Mucosa of rectum (tissue), 2 donors: ENCODE data around the gene KIAA0319L.
"Not testable (repeated sequence)": the region's sequence is repeated elsewhere in the genome, so short reads cannot be mapped to it uniquely, and the experiment has no call there.

Experiments
- H3K27ac ChIP-seq, 2 donors: one replicate each; pipeline ENCODE4 v1.7.0; 2013; ENCODE audit warnings: inconsistent platforms in 2 of 2, low read depth in 2 of 2, low read length in 2 of 2
- H3K27me3 ChIP-seq, 2 donors: one replicate each; pipeline ENCODE4 v1.7.0; 2013; ENCODE audit warnings: low read length in 2 of 2; ENCODE audit not compliant: control insufficient read depth in 2 of 2, insufficient read depth in 2 of 2
- H3K36me3 ChIP-seq, 2 donors: one replicate each; pipeline ENCODE4 v1.7.0; 2013; ENCODE audit warnings: low read length in 2 of 2; ENCODE audit not compliant: control insufficient read depth in 2 of 2, insufficient read depth in 2 of 2
- H3K4me1 ChIP-seq, 2 donors: one replicate each; pipeline ENCODE4 v1.7.0; 2013; ENCODE audit warnings: low read length in 2 of 2, mild to moderate bottlenecking in 1 of 2; ENCODE audit not compliant: control insufficient read depth in 2 of 2, insufficient read depth in 2 of 2
- H3K4me3 ChIP-seq, 2 donors: one replicate each; pipeline ENCODE4 v1.7.0; 2013; ENCODE audit warnings: low read length in 2 of 2
- H3K9ac ChIP-seq, 2 donors: one replicate each; pipeline ENCODE4 v1.7.0; 2013; ENCODE audit warnings: low read length in 2 of 2, low read depth in 1 of 2, mild to moderate bottlenecking in 1 of 2
- H3K9me3 ChIP-seq, 2 donors: one replicate each; pipeline ENCODE4 v1.7.0; 2013; ENCODE audit warnings: low read length in 2 of 2; ENCODE audit not compliant: control insufficient read depth in 2 of 2
- donor health status: healthy.
- donor health status: Normal muscosa, but diverticular disease.

KIAA0319L gene

DNA sequence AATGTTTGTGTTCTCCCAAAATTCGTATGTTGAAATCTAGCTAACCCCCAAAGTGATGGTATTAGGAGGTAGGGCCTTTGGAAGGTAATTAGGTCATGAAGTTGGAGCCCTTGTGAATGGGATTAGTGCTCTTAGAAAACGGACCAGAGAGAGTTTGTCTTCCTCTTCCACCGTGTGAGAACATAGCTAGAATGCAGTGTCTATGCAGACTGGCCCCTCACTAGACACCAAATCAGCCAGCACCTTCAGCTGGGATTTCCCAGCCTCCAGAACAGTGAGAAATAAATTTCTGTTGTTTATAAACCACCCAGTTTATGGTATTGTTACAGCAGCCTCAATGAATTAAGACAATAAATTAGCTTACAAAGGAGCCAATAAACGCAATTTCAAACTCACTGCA, 58.0 kb downstream of the KIAA0319L start:
- Histone ChIP-seq H3K9ac (no peak overlapping the region), H3K36me3 (peaks cover 0 to 4% of the 10 kb centered on the region in 2 donors), H3K4me1 (no peaks in the 10 kb centered on the region), H3K27me3 (no peaks in the 10 kb centered on the region), H3K27ac (no peak overlapping the region), H3K4me3 (no peak overlapping the region), H3K9me3 (no peaks in the 10 kb centered on the region)

DNA sequence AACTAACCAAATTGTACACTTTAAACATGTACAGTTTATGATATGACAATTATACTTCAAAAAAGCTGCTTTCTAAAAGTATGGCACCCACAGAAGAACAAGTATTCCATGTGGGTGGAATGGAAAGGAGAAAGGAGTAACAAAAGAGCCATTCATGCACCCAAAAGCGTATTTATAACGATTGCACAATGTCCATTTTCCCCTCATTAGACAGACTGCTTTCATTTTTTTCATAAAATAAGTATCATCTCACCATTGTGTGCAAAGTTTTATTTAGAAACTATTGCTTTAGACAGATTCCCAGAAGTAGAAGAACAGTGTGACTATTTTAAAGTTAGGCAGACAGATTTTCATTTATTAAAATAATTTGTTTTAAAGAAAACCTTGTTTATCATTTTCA, 59.6 kb downstream of the KIAA0319L start:
- Histone ChIP-seq H3K27ac (no peak overlapping the region), H3K9me3 (no peaks in the 10 kb centered on the region)

DNA sequence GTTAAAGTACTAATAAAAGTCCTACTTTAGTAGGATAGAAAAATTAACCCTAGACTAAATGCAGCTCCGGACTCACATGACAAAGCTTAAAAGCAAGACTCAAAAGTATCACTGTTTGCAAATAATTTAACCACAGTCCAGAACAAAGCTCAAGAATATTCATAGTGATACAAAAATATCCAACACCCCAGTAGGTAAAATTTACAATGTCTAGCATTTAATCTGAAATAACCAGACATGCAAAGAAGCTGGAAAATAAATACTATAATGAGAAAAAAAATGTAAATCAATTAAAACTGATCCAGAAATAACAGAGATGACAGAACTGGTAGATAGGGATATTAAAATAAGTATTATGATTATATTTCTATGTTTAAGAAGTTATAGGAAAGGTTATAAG, 67.0 kb downstream of the KIAA0319L start:
- Histone ChIP-seq H3K4me1 (peaks cover 0 to 5% of the 10 kb centered on the region in 2 donors), H3K27me3 (no peaks in the 10 kb centered on the region), H3K36me3 (no peaks in the 10 kb centered on the region), H3K27ac (no peak overlapping the region), H3K9me3 (peaks cover 0 to 2% of the 10 kb centered on the region in 2 donors), H3K4me3 (no peak overlapping the region), H3K9ac (no peak overlapping the region)

More for the DNA sequence above, 59.6 kb downstream of the KIAA0319L start:
- Histone ChIP-seq H3K9ac (no peak overlapping the region), H3K36me3 (peaks cover 0 to 4% of the 10 kb centered on the region in 2 donors), H3K4me3 (no peak overlapping the region), H3K4me1 (no peaks in the 10 kb centered on the region), H3K27me3 (no peaks in the 10 kb centered on the region)

- Histone ChIP-seq H3K27ac (no peak overlapping the region), H3K36me3 (no peaks in the 10 kb centered on the region), H3K9ac (no peak overlapping the region), H3K27me3 (no peaks in the 10 kb centered on the region), H3K9me3 (peaks cover 0 to 2% of the 10 kb centered on the region in 2 donors), H3K4me1 (peaks cover 0 to 5% of the 10 kb centered on the region in 2 donors), H3K4me3 (no peak overlapping the region)
These were observed 68.9 kb downstream of the KIAA0319L start for GRCh38 chr1:35488336-35488735.

DNA sequence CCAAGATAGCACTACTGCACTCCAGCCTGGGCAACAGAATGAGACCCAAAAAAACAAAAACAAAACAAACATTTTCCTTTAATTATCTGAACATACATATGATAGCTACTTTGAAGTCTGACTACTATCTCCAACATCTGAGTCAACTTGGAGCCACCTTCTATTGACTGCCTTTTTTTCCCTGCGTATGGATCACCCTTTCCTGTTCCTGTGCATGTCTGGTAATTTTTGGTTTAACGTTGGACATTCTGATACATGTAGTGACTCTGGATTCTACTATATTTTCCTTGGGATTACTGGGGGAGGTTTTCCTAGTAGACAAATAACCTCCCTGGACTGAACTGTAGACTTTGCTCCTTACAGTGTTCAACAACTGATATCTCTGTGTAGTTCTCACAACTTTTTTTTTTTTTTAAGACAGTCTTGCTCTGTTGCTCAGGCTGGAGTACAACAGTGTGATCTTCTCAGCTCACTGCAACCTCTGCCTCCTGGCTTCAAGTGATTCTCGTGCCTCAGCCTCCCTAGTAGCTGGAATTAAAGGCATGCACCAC, 70.3 kb downstream of the KIAA0319L start:
- Histone ChIP-seq H3K4me1 (peaks cover 0 to 5% of the 10 kb centered on the region in 2 donors), H3K9me3 (peaks cover 0 to 2% of the 10 kb centered on the region in 2 donors), H3K27me3 (no peaks in the 10 kb centered on the region), H3K4me3 (no peak overlapping the region), H3K36me3 (no peaks in the 10 kb centered on the region), H3K9ac (no peak overlapping the region), H3K27ac (no peak overlapping the region)

DNA sequence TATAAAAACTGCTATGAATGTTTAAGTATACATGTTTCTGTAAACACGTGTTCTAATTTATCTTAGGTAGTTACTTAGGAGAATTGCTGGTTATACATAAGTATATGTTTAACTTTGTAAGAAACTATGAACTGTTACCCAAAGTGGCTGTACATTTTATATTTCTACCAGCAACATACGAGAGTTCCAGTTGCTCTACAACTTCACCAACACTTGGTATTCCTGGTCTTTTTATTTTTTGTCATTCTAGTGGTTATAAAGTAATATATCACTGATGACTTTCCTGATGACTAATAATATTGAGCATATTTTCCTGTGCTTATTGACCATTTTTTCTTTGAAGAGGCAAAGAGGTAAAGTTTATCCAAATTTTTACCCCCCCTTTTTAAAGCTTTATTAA, 76.0 kb downstream of the KIAA0319L start:
- H3K36me3 ChIP-seq, result peaks cover 0 to 10% of the 10 kb centered on the region in 2 donors
- H3K27ac ChIP-seq, result no peak overlapping the region
- H3K27me3 ChIP-seq, result no peaks in the 10 kb centered on the region
- no peaks in the 10 kb centered on the region for H3K9me3 ChIP-seq
- H3K9ac ChIP-seq, result no peak overlapping the region
- H3K4me1 ChIP-seq, result no peaks in the 10 kb centered on the region
- no peak overlapping the region for H3K4me3 ChIP-seq

GRCh38 chr1:35477870-35478269, 79.3 kb downstream of the KIAA0319L start:
- H3K4me1 ChIP-seq, result no peaks in the 10 kb centered on the region
- H3K4me3 ChIP-seq, result no peak overlapping the region
- no peaks in the 10 kb centered on the region for H3K27me3 ChIP-seq
- H3K9me3 ChIP-seq, result no peaks in the 10 kb centered on the region
- H3K36me3 ChIP-seq, result peaks cover 10 to 21% of the 10 kb centered on the region in 2 donors
- no peak overlapping the region for H3K27ac ChIP-seq
- H3K9ac ChIP-seq, result no peak overlapping the region

- Histone ChIP-seq H3K27me3 (no peaks in the 10 kb centered on the region), H3K4me1 (no peaks in the 10 kb centered on the region), H3K36me3 (peaks cover 12 to 23% of the 10 kb centered on the region in 2 donors), H3K9ac (no peak overlapping the region), H3K4me3 (no peak overlapping the region), H3K27ac (no peak overlapping the region), H3K9me3 (no peaks in the 10 kb centered on the region)
These were observed 81.1 kb downstream of the KIAA0319L start for GRCh38 chr1:35475856-35476674.

DNA sequence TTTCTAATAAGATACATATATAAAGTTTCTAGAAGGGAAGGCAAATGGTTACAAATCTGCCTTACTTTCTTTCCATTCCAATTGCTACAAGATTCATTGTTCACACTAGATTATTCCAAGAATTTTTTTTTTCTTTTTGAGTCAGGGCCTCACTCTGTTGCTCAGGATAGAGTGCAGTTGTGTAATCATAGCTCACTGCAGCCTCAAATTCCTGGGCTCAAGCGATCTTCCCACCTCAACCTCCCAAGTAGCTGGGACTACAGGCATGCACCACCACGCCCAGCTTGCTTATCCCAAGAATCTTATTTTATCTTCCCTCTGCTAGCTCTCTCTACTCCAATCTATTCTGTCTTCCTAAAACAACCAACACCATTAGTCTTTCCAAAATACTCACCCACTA, 81.8 kb downstream of the KIAA0319L start:
- no peaks in the 10 kb centered on the region for H3K27me3 ChIP-seq
- peaks cover 12 to 29% of the 10 kb centered on the region in 2 donors for H3K36me3 ChIP-seq
- H3K4me1 ChIP-seq, result no peaks in the 10 kb centered on the region
- H3K9me3 ChIP-seq, result no peaks in the 10 kb centered on the region
- no peak overlapping the region for H3K4me3 ChIP-seq
- no peak overlapping the region for H3K9ac ChIP-seq
- H3K27ac ChIP-seq, result no peak overlapping the region

DNA sequence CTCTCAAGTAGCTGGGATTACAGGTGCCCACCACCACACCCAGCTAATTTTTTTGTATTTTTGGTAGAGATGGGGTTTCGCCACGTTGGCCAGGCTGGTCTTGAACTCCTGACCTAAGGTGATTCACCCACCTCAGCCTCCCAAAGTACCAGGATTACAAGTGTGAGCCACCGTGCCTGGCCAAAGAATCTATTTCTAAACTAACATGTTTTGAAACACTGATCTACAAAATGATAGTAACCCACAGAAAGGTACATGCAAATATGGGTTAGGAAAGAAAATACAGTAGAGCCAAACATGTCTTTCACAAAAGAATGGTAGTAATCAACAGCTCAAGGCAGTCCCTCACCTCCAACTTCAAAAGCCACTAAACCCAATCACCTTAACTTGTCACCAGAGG, 84.0 kb downstream of the KIAA0319L start:
- not testable (repeated sequence) for H3K4me3 ChIP-seq, H3K9me3 ChIP-seq, H3K4me1 ChIP-seq, H3K9ac ChIP-seq, H3K27me3 ChIP-seq, H3K27ac ChIP-seq
- H3K36me3 ChIP-seq, result peaks cover 26 to 35% of the 10 kb centered on the region in 2 donors
